Measurements from ENCODE around the gene MED20. TPM values are rescaled to one million over a fixed set of nuclear protein-coding genes. Genes with fewer than 3 reads are reported as not detected.

The MED20 gene
- total and polyA plus RNA-seq, 2 of the 4 experiments (the other 2 are of a cell fraction): 24.8 to 38.2 TPM

DNA sequence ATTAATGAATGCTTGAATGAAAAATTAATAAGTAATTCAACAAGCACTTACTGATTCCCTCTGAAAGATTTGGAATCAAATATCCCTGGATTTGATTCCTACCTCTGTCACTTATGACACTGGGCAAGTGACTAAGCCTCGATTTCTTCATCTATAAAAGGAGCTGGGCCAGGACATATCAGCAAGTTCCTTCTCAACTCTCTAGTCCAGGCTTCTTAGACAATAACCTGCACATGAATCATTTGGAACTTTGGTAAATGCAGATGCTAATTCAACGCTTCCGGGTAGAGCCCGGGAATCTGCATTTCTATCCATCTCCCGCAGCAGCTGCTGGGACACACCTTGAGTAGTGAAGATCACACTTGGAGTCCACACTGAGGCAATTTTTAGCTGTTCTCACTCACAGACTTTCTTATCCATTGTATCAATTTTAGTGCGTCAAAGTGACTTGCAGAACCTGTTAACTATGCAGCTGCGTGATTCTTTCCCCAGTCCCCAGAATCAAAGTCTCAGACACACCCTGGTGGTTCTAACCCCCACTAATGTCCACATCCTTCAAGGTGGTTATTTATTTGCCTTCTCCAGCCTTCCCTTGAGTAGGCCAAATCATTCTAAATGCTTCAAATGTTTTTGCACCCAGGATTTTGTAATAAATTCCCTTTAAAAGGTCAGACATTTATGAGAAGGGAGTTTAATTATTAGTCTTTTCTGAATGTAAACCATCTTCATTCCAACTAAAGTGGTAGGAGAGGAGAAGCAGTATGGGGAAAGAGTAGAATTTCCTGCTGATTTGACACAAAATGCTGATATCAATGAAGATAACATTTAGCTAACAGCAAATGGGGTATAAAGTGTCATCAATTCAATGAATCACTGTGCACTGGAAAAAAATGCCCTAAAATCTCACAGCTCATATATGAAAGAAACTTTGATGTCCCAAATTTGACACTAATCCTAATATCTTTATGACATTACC, 46.7 kb upstream of the MED20 start:
- Histone ChIP-seq H2AK9ac (replicated peaks; ENCODE audit: low read depth, low read length, poor library complexity) (no peak overlapping the region), H2AK5ac (ENCODE audit: low read depth, low read length) (peak overlapping the region; percentile 2; the same call in 1 of the 2 replicates), H4K91ac (ENCODE audit: insufficient read depth, low read depth, low read length) (peak overlapping the region; percentile 78), H3K56ac (ENCODE audit: extremely low read depth, insufficient read depth, low read length) (peak overlapping the region; percentile 13; the same call in 1 of the 2 replicates), H3K36me3 (ENCODE audit: control insufficient read depth, insufficient read depth, low read length) (no peaks in the 10 kb centered on the region), H3K23ac (ENCODE audit: low read depth, low read length) (peak overlapping the region; percentile 2; the same call in 1 of the 2 replicates), H2BK20ac (ENCODE audit: low read depth, low read length) (peak overlapping the region; percentile 91), H4K20me1 (ENCODE audit: insufficient read depth, low read length) (no peaks in the 10 kb centered on the region), H3K27ac (ENCODE audit: insufficient read depth, low read length) (peak overlapping the region; percentile 76; the same call in 1 of the 2 replicates), H2BK15ac (ENCODE audit: low read depth, low read length) (peak overlapping the region; percentile 53; the same call in 1 of the 3 replicates), H3K9me1 (ENCODE audit: insufficient read depth, low read length) (peaks cover 20% of the 10 kb centered on the region), H3K4me2 (ENCODE audit: low read depth, low read length) (peak overlapping the region; percentile 46; the same call in 1 of the 2 replicates), H2BK120ac (ENCODE audit: low read depth, low read length) (peak overlapping the region; percentile 82), H2BK5ac (ENCODE audit: low read depth, low read length, poor library complexity, severe bottlenecking) (peak overlapping the region; percentile 62), H3K4ac (ENCODE audit: low read depth, low read length) (peak overlapping the region; percentile 79), H3K4me3 (ENCODE audit: insufficient read depth, low read depth, low read length) (no peak overlapping the region), H4K8ac (ENCODE audit: low read depth in 2 of 2, low read length in 2 of 2) (peak overlapping the region; percentile 43 to 47; a peak in 3 of 4 replicates), H3K14ac (replicated peaks; ENCODE audit: low read depth, low read length) (peak overlapping the region; percentile 44; the same call in 1 of the 2 replicates), H3K27me3 (ENCODE audit: control insufficient read depth, insufficient read depth, low read length) (no peaks in the 10 kb centered on the region), H3K79me1 (ENCODE audit: low read depth in 1 of 2, low read length in 2 of 2) (no peaks in the 10 kb centered on the region), H3K4me1 (ENCODE audit: control insufficient read depth, insufficient read depth, low read length) (peaks cover 10% of the 10 kb centered on the region), H4K5ac (ENCODE audit: low read depth, low read length) (peak overlapping the region; percentile 74; the same call in 1 of the 2 replicates), H3K18ac (ENCODE audit: low read depth, low read length) (peak overlapping the region; percentile 70), H3K9ac (ENCODE audit: low read depth, low read length) (peak overlapping the region; percentile 40; the same call in 1 of the 2 replicates), H3K9me3 (ENCODE audit: control insufficient read depth, insufficient read depth, low read length) (no peaks in the 10 kb centered on the region), H2AFZ (replicated peaks; ENCODE audit: low read length, poor library complexity) (no peak overlapping the region)
- no peak; the same call in 1 of the 2 replicates for ATAC-seq (ENCODE audit: low read depth)
- in situ Hi-C loops (cut with MboI; ENCODE audit: low sequenced_read_pairs) (no loop called here), intact Hi-C loops (cut with micrococcal nuclease) (no loop called here), dilution Hi-C loops (cut with HindIII; ENCODE audit: low sequenced_read_pairs, unreplicated experiment) (no loop called here)
- 90% methylated on average over 1 of the region's 7 CpGs; no CpG with 5 or more reads in 1 of the 2 experiments for WGBS, 2 experiments (ENCODE audit: extremely low coverage in 2 of 2, insufficient read length in 1 of 2)
- CTCF ChIA-PET: interaction anchor here (0.5 to 1.0 kb wide), 2 partner anchors 181 to 1390 kb away, joined by 4 read pairs; no protein-coding TSS in a partner anchor
- DNase-seq: peak; percentile 30
- POLR2A ChIA-PET (ENCODE audit: unreplicated experiment): no interaction called here
- BruUV-seq (replicated peaks): no TSS peak
- TF ChIP-seq MAFK (IDR thresholded peaks at IDR 0.05; ENCODE audit: low read depth, low read length) (peak; percentile 80), NFE2L2 (IDR thresholded peaks at IDR 0.05; ENCODE audit: low read depth, low read length) (no peak), CEBPB (IDR thresholded peaks at IDR 0.05; ENCODE audit: low read depth, low read length) (no peak), RAD21 (IDR thresholded peaks at IDR 0.05; ENCODE audit: low read length) (no peak)
